Esophagus squamous epithelium (tissue), 4 donors: ENCODE measurements around the gene PRR14.

Experiments used
- POLR2A ChIP-seq, 4 donors: fragments of 450-650 bp; IDR thresholded peaks; one replicate each; pipeline ENCODE4 v1.6.1; 2017; ENCODE audit warnings: antibody characterized with exemption in 4 of 4, mild to moderate bottlenecking in 4 of 4, moderate library complexity in 3 of 4
- TF ChIP-seq, protein P1 (sequence below), 6 experiments: fragments of 450-650 bp in 4 of 6; fragments of 200-600 bp in 2 of 6; sonication (generic) in 2 of 6; IDR thresholded peaks; one replicate each; pipeline ENCODE4 v1.5.1; 2016 to 2019; ENCODE audit warnings: antibody characterized with exemption in 6 of 6, mild to moderate bottlenecking in 4 of 6, moderate library complexity in 4 of 6

DNA sequence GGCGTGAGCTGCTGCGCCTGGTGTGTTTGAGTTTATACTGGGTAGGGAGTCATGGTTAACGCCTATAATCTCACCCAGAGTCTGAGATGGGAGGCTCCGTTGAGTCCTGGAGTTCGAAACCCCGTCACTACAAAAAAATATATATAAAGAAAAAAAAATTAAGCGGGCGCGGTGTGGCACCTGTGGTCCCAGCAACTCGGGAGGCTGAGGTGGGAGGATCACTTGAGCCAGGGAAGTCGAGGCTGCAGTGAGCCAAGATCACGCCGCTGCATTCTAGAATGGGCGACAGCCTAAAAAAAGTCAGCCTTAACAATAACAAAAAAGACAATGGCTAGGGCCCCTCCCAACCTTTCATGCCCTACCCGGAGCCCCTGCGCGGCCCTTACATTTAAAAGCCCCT is 17.2 kb upstream of the PRR14 start:
- TF ChIP-seq, protein P1, sequence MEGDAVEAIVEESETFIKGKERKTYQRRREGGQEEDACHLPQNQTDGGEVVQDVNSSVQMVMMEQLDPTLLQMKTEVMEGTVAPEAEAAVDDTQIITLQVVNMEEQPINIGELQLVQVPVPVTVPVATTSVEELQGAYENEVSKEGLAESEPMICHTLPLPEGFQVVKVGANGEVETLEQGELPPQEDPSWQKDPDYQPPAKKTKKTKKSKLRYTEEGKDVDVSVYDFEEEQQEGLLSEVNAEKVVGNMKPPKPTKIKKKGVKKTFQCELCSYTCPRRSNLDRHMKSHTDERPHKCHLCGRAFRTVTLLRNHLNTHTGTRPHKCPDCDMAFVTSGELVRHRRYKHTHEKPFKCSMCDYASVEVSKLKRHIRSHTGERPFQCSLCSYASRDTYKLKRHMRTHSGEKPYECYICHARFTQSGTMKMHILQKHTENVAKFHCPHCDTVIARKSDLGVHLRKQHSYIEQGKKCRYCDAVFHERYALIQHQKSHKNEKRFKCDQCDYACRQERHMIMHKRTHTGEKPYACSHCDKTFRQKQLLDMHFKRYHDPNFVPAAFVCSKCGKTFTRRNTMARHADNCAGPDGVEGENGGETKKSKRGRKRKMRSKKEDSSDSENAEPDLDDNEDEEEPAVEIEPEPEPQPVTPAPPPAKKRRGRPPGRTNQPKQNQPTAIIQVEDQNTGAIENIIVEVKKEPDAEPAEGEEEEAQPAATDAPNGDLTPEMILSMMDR (IDR thresholded peaks at IDR 0.05): no peak
- TF ChIP-seq POLR2A (IDR thresholded peaks at IDR 0.05): no peak
